Left ventricle myocardium inferior (tissue), 1 donor: ENCODE results near the gene MTX1. TPM values are rescaled to one million over a fixed set of nuclear protein-coding genes. Genes with fewer than 3 reads are reported as not detected.

Source experiments
- DNase-seq: peaks from one replicate; pipeline ENCODE4 v3.0.0-alpha.2; 2020
- H3K27ac ChIP-seq: fragments of 200-600 bp; replicated peaks from 2 replicates; pipeline ENCODE4 v1.8.0; 2021
- H3K27me3 ChIP-seq: fragments of 200-600 bp; 2 replicates; pipeline ENCODE4 v1.8.0; 2021; ENCODE audit warnings: low read depth
- H3K36me3 ChIP-seq: fragments of 200-600 bp; 2 replicates; pipeline ENCODE4 v1.8.0; 2021
- H3K4me1 ChIP-seq: fragments of 200-600 bp; 2 replicates; pipeline ENCODE4 v1.8.0; 2021
- H3K4me3 ChIP-seq: fragments of 200-600 bp; 2 replicates; pipeline ENCODE4 v1.8.0; 2021; ENCODE audit warnings: mild to moderate bottlenecking, moderate library complexity
- H3K9me3 ChIP-seq: fragments of 200-600 bp; replicated peaks from 2 replicates; pipeline ENCODE4 v1.8.0; 2021
- CTCF ChIP-seq: fragments of 200-600 bp; IDR thresholded peaks from 2 replicates; pipeline ENCODE4 v1.8.0; 2021; ENCODE audit warnings: antibody characterized with exemption, mild to moderate bottlenecking, borderline replicate concordance
- intact Hi-C: fragments of 100-400 bp; cut with micrococcal nuclease; formaldehyde crosslinking; loops from one replicate; pipeline ENCODE4 v1.11.0; 2022
- total RNA-seq: library from RNA; stranded (reverse); fragmentation: NEBNext Ultra II Directional; extraction: Animal tissue kit (Norgen Biotek cat#: 25700); gene quantifications from one replicate; pipeline ENCODE4 v1.2.1, GENCODE V29; 2021
- donor health status: DM: no; HTN: yes; CAD: no; lungs with severe emphysema.

The MTX1 gene
- total RNA-seq, 1 donor from 2014 or later = 18.0 TPM

- H3K9me3 ChIP-seq = no peaks in the 10 kb centered on the region
- TF ChIP-seq CTCF = no peak
- H3K4me3 ChIP-seq = no peak overlapping the region
- H3K27ac ChIP-seq = no peak overlapping the region
- H3K4me1 ChIP-seq = peaks cover 21% of the 10 kb centered on the region
- no peaks in the 10 kb centered on the region for H3K27me3 ChIP-seq
- DNase-seq = no peak
- no peaks in the 10 kb centered on the region for H3K36me3 ChIP-seq
- intact Hi-C loops = no loop called here
Measured at GRCh38 chr1:155181371-155182051, 27.0 kb upstream of the MTX1 start.

- Histone ChIP-seq H3K36me3 (no peaks in the 10 kb centered on the region), H3K4me3 (no peak overlapping the region), H3K9me3 (no peaks in the 10 kb centered on the region), H3K27me3 (no peaks in the 10 kb centered on the region), H3K4me1 (peaks cover 16% of the 10 kb centered on the region), H3K27ac (no peak overlapping the region)
- TF ChIP-seq CTCF = no peak
- intact Hi-C loops = no loop called here
- DNase-seq = no peak
Measured at GRCh38 chr1:155182052-155182550, 26.4 kb upstream of the MTX1 start.

GRCh38 chr1:155183775-155184221, 24.7 kb upstream of the MTX1 start:
- peak; percentile 12 for DNase-seq

GRCh38 chr1:155184351-155184811, 24.1 kb upstream of the MTX1 start:
- DNase-seq = no peak
- peaks cover 15% of the 10 kb centered on the region for H3K4me1 ChIP-seq
- no peak for TF ChIP-seq CTCF
- intact Hi-C loops = no loop called here
- no peaks in the 10 kb centered on the region for H3K27me3 ChIP-seq
- peak overlapping the region; percentile 78 for H3K27ac ChIP-seq
- no peak overlapping the region for H3K4me3 ChIP-seq
- H3K9me3 ChIP-seq = no peaks in the 10 kb centered on the region
- no peaks in the 10 kb centered on the region for H3K36me3 ChIP-seq

More at GRCh38 chr1:155183775-155184221, 24.7 kb upstream of the MTX1 start:
- H3K36me3 ChIP-seq = no peaks in the 10 kb centered on the region
- intact Hi-C loops = no loop called here
- H3K9me3 ChIP-seq = no peaks in the 10 kb centered on the region
- no peak overlapping the region for H3K4me3 ChIP-seq
- no peaks in the 10 kb centered on the region for H3K27me3 ChIP-seq
- peaks cover 15% of the 10 kb centered on the region for H3K4me1 ChIP-seq
- no peak for TF ChIP-seq CTCF
- H3K27ac ChIP-seq = no peak overlapping the region

- peak; percentile 47 for DNase-seq
- peak overlapping the region; percentile 78 for H3K27ac ChIP-seq
- no peak for TF ChIP-seq CTCF
- intact Hi-C loops = no loop called here
- H3K4me3 ChIP-seq = no peak overlapping the region
- H3K4me1 ChIP-seq = peaks cover 15% of the 10 kb centered on the region
- H3K36me3 ChIP-seq = no peaks in the 10 kb centered on the region
- H3K9me3 ChIP-seq = no peaks in the 10 kb centered on the region
- H3K27me3 ChIP-seq = no peaks in the 10 kb centered on the region
Measured at GRCh38 chr1:155184835-155185782, 23.4 kb upstream of the MTX1 start.
